Mucosa of descending colon (tissue), 3 donors: ENCODE results near the gene ZEB2. TPM values are rescaled to one million over a fixed set of nuclear protein-coding genes. Genes with fewer than 3 reads are reported as not detected.

ENCODE experiments used
- ATAC-seq: fragments of 200-7000 bp; cut with Tn5 transposase; one replicate; pipeline ENCODE4 v1.9.1; 2020; ENCODE audit warnings: mild to moderate bottlenecking, moderate library complexity
- DNase-seq, 3 donors: peaks; one replicate each; pipeline ENCODE4 v3.0.0-alpha.2; 2020
- H3K36me3 ChIP-seq: fragments of 200-600 bp; one replicate; pipeline ENCODE4 v1.8.0; 2021; ENCODE audit warnings: low read depth, mild to moderate bottlenecking
- H3K4me1 ChIP-seq: fragments of 200-600 bp; one replicate; pipeline ENCODE4 v1.8.0; 2021; ENCODE audit warnings: low read depth, mild to moderate bottlenecking
- H3K4me3 ChIP-seq: fragments of 200-600 bp; one replicate; pipeline ENCODE4 v1.8.0; 2021; ENCODE audit warnings: mild to moderate bottlenecking
- H3K9me3 ChIP-seq: fragments of 200-600 bp; one replicate; pipeline ENCODE4 v1.8.0; 2021; ENCODE audit warnings: mild to moderate bottlenecking
- intact Hi-C, 2 donors: fragments of 100-400 bp; cut with DNase I in 1 of 2; cut with micrococcal nuclease in 1 of 2; formaldehyde crosslinking; loops; one replicate each; pipeline versions ENCODE4 v1.11.0 to v1.11.1; 2022; cut with DNase I, micrococcal nuclease
- total RNA-seq, 3 donors: library from RNA; stranded (reverse); fragmentation: NEBNext Ultra II Directional in 2 of 3; extraction: Animal tissue kit (Norgen Biotek cat#: 25700) in 2 of 3; gene quantifications; one replicate each; pipeline versions ENCODE4 v1.2.1 to v1.2.4, GENCODE V29; 2021 to 2023
- TF ChIP-seq, protein P1 (sequence below): fragments of 200-600 bp; IDR thresholded peaks from one replicate; pipeline ENCODE4 v1.8.0; 2022; ENCODE audit warnings: antibody characterized with exemption, mild to moderate bottlenecking
- donor health status: DM: no; HTN: no; CAD: no; lungs with moderate emphysema.
- donor health status: DM: no; HTN: no; CAD: no.
- donor health status: DM: no; HTN: yes; CAD: no.

ZEB2 gene
- total RNA-seq, 3 donors from 2014 or later = 19.0 to 80.1 (median 48.6) TPM

- DNase-seq (no peak), ATAC-seq (no peak)
- Histone ChIP-seq H3K4me1 (no peaks in the 10 kb centered on the region), H3K36me3 (no peaks in the 10 kb centered on the region), H3K9me3 (no peaks in the 10 kb centered on the region), H3K4me3 (no peak overlapping the region)
- TF ChIP-seq, protein P1, sequence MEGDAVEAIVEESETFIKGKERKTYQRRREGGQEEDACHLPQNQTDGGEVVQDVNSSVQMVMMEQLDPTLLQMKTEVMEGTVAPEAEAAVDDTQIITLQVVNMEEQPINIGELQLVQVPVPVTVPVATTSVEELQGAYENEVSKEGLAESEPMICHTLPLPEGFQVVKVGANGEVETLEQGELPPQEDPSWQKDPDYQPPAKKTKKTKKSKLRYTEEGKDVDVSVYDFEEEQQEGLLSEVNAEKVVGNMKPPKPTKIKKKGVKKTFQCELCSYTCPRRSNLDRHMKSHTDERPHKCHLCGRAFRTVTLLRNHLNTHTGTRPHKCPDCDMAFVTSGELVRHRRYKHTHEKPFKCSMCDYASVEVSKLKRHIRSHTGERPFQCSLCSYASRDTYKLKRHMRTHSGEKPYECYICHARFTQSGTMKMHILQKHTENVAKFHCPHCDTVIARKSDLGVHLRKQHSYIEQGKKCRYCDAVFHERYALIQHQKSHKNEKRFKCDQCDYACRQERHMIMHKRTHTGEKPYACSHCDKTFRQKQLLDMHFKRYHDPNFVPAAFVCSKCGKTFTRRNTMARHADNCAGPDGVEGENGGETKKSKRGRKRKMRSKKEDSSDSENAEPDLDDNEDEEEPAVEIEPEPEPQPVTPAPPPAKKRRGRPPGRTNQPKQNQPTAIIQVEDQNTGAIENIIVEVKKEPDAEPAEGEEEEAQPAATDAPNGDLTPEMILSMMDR = no peak
- intact Hi-C loops = no loop called here
These were observed 16.7 kb downstream of the ZEB2 start for GRCh38 chr2:144503242-144503641.

DNA sequence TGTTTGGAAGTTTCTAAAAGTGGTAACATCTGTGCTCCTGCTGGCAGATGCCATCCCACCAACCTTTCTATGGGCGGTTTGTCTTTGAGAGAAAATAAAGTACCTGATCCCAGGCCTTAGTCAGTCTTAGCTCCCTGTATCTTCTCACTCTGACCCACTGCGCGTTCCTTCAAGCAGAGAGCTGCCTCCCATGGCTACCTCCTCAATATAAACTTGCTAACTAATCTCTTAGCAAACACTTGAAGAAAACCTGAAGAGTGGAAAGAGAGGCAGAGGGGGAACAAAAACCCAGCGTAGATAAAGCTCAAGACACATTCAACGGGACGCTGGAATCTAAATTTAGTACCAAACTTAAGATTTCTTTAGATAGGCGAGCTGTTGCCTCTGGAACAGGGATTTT, 17.6 kb downstream of the ZEB2 start:
- H3K36me3 ChIP-seq = no peaks in the 10 kb centered on the region
- H3K9me3 ChIP-seq = no peaks in the 10 kb centered on the region
- DNase-seq = no peak
- no peak overlapping the region for H3K4me3 ChIP-seq
- TF ChIP-seq, protein P1 = no peak
- ATAC-seq = no peak
- intact Hi-C loops = no loop called here
- no peaks in the 10 kb centered on the region for H3K4me1 ChIP-seq

DNA sequence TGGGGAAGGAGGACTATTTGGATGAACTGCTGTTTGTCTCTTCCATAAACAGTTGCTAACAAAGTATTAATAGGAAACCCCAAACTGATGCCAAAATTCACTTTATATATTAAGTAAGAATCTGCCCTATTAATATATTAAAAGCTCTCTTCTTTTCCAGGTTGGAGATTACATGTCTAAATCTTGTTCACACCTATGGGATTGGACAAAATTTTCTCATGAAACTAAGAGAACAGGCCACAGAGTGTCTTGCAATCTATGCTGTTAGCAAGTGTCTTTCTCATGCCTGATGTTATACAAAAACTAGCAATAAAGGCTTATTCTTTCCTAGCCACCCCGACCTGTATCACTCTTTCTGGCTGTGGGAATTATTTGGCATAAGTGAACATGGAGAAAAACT, 18.3 kb downstream of the ZEB2 start:
- intact Hi-C loops = no loop called here
- no peak overlapping the region for H3K4me3 ChIP-seq
- H3K9me3 ChIP-seq = no peaks in the 10 kb centered on the region
- H3K4me1 ChIP-seq = no peaks in the 10 kb centered on the region
- no peak for DNase-seq
- no peaks in the 10 kb centered on the region for H3K36me3 ChIP-seq
- TF ChIP-seq, protein P1 = no peak
- ATAC-seq = no peak

GRCh38 chr2:144501118-144501517, 18.8 kb downstream of the ZEB2 start:
- DNase-seq (no peak), ATAC-seq (no peak)
- H3K4me1 ChIP-seq = no peaks in the 10 kb centered on the region
- H3K9me3 ChIP-seq = no peaks in the 10 kb centered on the region
- intact Hi-C loops = no loop called here
- H3K36me3 ChIP-seq = no peaks in the 10 kb centered on the region
- TF ChIP-seq, protein P1 = no peak
- H3K4me3 ChIP-seq = no peak overlapping the region

DNA sequence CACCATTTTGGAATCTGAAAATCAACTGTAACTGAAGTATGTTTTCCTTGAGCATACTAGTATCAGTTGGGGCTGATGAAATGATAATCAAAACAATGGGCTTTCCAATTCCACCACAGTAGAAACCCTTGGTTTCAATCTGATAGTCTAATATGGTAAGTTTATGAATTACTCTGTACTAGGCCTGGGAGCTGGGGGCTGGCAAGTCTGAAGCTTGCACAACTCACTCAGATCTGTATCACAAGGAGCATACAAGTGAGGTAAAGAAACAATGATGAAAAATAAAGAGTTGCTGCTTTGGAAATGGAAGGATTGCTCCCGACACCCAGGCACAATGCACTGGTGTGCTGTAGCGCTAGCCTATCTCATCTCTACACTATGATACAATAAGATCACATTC, 19.4 kb downstream of the ZEB2 start:
- Histone ChIP-seq H3K36me3 (no peaks in the 10 kb centered on the region), H3K9me3 (no peaks in the 10 kb centered on the region), H3K4me1 (peaks cover 1% of the 10 kb centered on the region), H3K4me3 (no peak overlapping the region)
- intact Hi-C loops = no loop called here
- TF ChIP-seq, protein P1 = no peak
- DNase-seq (no peak), ATAC-seq (no peak)

- intact Hi-C loops = no loop called here
- peaks cover 5% of the 10 kb centered on the region for H3K4me1 ChIP-seq
- DNase-seq = no peak
- no peak overlapping the region for H3K4me3 ChIP-seq
- TF ChIP-seq, protein P1 = no peak
- H3K36me3 ChIP-seq = no peaks in the 10 kb centered on the region
- H3K9me3 ChIP-seq = no peaks in the 10 kb centered on the region
- no peak for ATAC-seq
These were observed 21.6 kb downstream of the ZEB2 start for GRCh38 chr2:144498277-144498676.
